NAMALWA (cell line): Measurements from ENCODE around the gene EFR3B.
"Not testable (repeated sequence)": the region's sequence is repeated elsewhere in the genome, so short reads cannot be mapped to it uniquely, and the experiment has no call there.

Source experiments
- DNase-seq: peaks from one replicate; pipeline ENCODE4 v3.0.0-alpha.2; 2015; ENCODE audit warnings: low spot score

EFR3B gene

GRCh38 chr2:25073025-25073424 lies 31.1 kb downstream of the EFR3B start:
- no peak for DNase-seq

- DNase-seq, result no peak
Measured at GRCh38 chr2:25073914-25074313, 32.0 kb downstream of the EFR3B start.

GRCh38 chr2:25074826-25075225 lies 33.0 kb downstream of the EFR3B start:
- DNase-seq, result no peak

- DNase-seq, result no peak
Measured at GRCh38 chr2:25076749-25077148, 34.9 kb downstream of the EFR3B start.

GRCh38 chr2:25077789-25078169 lies 35.9 kb downstream of the EFR3B start:
- no peak for DNase-seq

- no peak for DNase-seq
Measured at GRCh38 chr2:25078170-25079049, 36.5 kb downstream of the EFR3B start.

GRCh38 chr2:25079050-25079635 lies 37.3 kb downstream of the EFR3B start:
- no peak for DNase-seq

GRCh38 chr2:25081237-25081790 lies 39.4 kb downstream of the EFR3B start:
- no peak for DNase-seq

- DNase-seq, result no peak
Measured at GRCh38 chr2:25082002-25082622, 40.2 kb downstream of the EFR3B start.

GRCh38 chr2:25085761-25086560 lies 44.1 kb downstream of the EFR3B start:
- DNase-seq, result no peak

GRCh38 chr2:25088817-25089516 lies 47.1 kb downstream of the EFR3B start:
- DNase-seq, result no peak

GRCh38 chr2:25089605-25090315 lies 47.9 kb downstream of the EFR3B start:
- no peak for DNase-seq

- no peak for DNase-seq
Measured at GRCh38 chr2:25090801-25091200, 48.9 kb downstream of the EFR3B start.

GRCh38 chr2:25091265-25091664 lies 49.4 kb downstream of the EFR3B start:
- DNase-seq, result no peak

GRCh38 chr2:25098056-25098455 lies 56.2 kb downstream of the EFR3B start:
- DNase-seq, result no peak

- no peak for DNase-seq
Measured at GRCh38 chr2:25098670-25099486, 57.0 kb downstream of the EFR3B start.

- not testable (repeated sequence) for DNase-seq
Measured at GRCh38 chr2:25102352-25102751, 60.5 kb downstream of the EFR3B start.

- DNase-seq, result no peak
Measured at GRCh38 chr2:25103287-25103871, 61.5 kb downstream of the EFR3B start.

- no peak for DNase-seq
Measured at GRCh38 chr2:25104736-25105135, 62.9 kb downstream of the EFR3B start.
